Fibroblast of villous mesenchyme (primary cell): ENCODE data around the gene CBLB. TPM values are rescaled to one million over a fixed set of nuclear protein-coding genes. Genes with fewer than 3 reads are reported as not detected.

Experiments
- DNase-seq: peaks from one replicate; pipeline ENCODE4 v3.0.0-alpha.2; 2010; ENCODE audit warnings: low read depth
- H3K4me3 ChIP-seq: 2 replicates; pipeline ENCODE4 v1.5.1; 2011; ENCODE audit warnings: low read depth, mild to moderate bottlenecking, low read length
- CTCF ChIP-seq: IDR thresholded peaks from 2 replicates; pipeline ENCODE4 v1.5.1; 2012; ENCODE audit warnings: low read depth, mild to moderate bottlenecking, low read length; ENCODE audit not compliant: insufficient read depth
- total RNA-seq: library from RNA; depleted of rRNA; stranded (reverse); fragments of >200 nt; gene quantifications from 2 replicates; pipeline ENCODE4 v1.2.3, GENCODE V29; 2012

The CBLB gene
- total RNA-seq, 1 donor = 40.6 TPM

DNA sequence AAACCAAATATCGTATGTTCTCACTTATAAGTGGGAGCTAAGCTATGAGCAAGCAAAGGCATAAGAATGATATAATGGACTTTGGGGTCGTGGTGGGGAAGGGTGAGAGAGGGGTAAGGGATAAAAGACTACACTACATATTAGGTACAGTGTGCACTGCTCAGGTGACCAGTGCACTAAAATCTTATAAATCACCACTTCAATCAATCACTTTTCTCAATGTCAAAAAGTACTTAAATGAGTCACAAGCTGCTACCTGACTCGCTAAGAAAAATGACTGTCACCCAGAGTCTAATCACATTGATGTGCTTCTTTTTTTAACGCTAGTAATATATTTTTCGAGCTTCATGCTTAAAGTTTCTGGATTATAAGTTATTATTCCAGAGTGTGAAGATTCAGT, 95.5 kb downstream of the CBLB start:
- no peak for TF ChIP-seq CTCF
- no peak for DNase-seq
- no peak overlapping the region for H3K4me3 ChIP-seq

DNA sequence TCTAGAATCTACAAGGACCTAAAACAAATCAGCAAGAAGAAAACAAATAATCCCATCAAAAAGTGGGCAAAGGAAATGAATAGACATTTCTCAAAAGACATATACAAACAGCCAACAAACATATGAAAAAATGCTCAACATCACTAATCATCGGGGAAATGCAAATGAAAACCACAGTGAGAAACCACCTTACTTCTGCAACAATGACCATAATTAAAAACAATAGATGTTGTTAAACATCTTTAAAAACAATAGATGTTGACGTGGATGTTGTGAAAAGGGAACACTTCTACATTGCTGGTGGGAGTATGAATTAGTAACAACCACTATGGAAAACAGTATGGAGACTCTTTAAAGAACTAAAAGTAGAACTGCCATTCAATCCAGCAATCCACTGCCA, 96.2 kb downstream of the CBLB start:
- no peak overlapping the region for H3K4me3 ChIP-seq
- DNase-seq = no peak
- TF ChIP-seq CTCF = no peak

GRCh38 chr3:105771392-105771791, 97.4 kb downstream of the CBLB start:
- DNase-seq = no peak
- no peak overlapping the region for H3K4me3 ChIP-seq
- TF ChIP-seq CTCF = no peak

GRCh38 chr3:105770410-105770809, 98.4 kb downstream of the CBLB start:
- TF ChIP-seq CTCF = no peak

DNA sequence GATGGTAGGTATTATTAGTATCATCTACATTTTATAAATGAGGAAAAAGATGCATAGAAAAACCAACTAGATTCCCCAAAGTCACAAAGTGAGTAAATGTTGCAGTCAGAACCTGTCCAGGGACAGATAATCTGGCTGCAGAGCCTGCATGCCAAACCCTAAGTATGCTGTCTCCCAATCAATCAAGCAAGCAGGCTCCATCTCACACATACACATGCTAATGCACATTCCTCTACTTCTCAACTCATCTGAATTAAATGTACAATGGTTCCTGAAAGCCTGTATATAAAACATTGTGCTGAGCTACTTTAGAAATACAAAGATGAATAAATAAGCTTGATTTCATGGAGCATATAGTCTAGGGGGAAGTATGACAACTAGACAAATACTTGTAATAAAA, 101.0 kb downstream of the CBLB start:
- no peak for TF ChIP-seq CTCF
- no peak overlapping the region for H3K4me3 ChIP-seq
- no peak for DNase-seq

More at GRCh38 chr3:105770410-105770809, 98.4 kb downstream of the CBLB start:
- no peak overlapping the region for H3K4me3 ChIP-seq
- no peak for DNase-seq

- no peak for TF ChIP-seq CTCF
- H3K4me3 ChIP-seq = no peak overlapping the region
These were observed 101.6 kb downstream of the CBLB start for GRCh38 chr3:105767216-105767615.

DNA sequence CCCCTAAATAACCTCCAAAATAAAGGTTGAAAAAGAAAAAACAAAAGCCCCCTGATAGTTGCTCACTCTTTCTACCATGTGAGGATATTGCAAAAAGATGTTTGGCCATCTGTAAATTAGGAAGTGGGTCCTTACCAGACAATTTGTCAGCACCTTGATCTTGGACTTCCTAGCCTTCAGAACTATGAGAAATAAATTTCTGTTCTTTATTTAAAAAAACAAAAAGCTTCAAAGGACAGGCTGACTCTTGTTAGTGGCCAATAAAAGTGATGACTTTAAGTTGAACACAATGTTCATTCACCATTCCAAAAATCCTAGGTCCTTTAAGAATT, 103.5 kb downstream of the CBLB start:
- no peak for TF ChIP-seq CTCF
- DNase-seq = no peak

More at GRCh38 chr3:105767216-105767615, 101.6 kb downstream of the CBLB start:
- DNase-seq = no peak

More for the DNA sequence above, 103.5 kb downstream of the CBLB start:
- H3K4me3 ChIP-seq = no peak overlapping the region
